Endothelial cell of umbilical vein (primary cell): ENCODE results near the gene KLHDC4. TPM values are rescaled to one million over a fixed set of nuclear protein-coding genes. Genes with fewer than 3 reads are reported as not detected.

Source experiments
- BruUV-seq: library from RNA; stranded (reverse); fragments of 400-500 nt; replicated peaks from 2 replicates; lab custom pipeline; 2021; lab: Mats Ljungman, UMichigan
- CTCF ChIA-PET: fragments of 300-600, 350-600 bp; sonication (Branson Sonifier 250); formaldehyde crosslinking; loops from one replicate; lab custom pipeline; 2021; ENCODE audit warnings: antibody characterized with exemption, inconsistent platforms; lab: Charles Lee
- POLR2A ChIA-PET: fragments of 300-600, 350-600 bp; sonication (Branson Sonifier 250); formaldehyde crosslinking; loops from one replicate; lab custom pipeline; 2021; ENCODE audit warnings: antibody characterized with exemption, inconsistent platforms; lab: Charles Lee
- DNase-seq: peaks from one replicate; pipeline ENCODE4 v3.0.0-alpha.2; 2011; ENCODE audit warnings: low read depth, low spot score
- FAIRE-seq: peaks from 2 replicates; lab custom pipeline; 2011; peaks lifted over from hg19 to GRCh38; lab: Jason Lieb, UNC
- H2AFZ ChIP-seq: 2 replicates; pipeline ENCODE4 v1.6.0; 2012; ENCODE audit warnings: low read depth, low read length, control low read depth, inconsistent platforms
- H3K27ac ChIP-seq: 2 replicates; pipeline ENCODE4 v1.5.1; 2011; ENCODE audit warnings: low read depth, mild to moderate bottlenecking, control low read depth, low read length, moderate library complexity; ENCODE audit not compliant: insufficient read depth
- H3K27me3 ChIP-seq, 2 experiments: 2 replicates each; pipeline versions ENCODE4 v1.6.0 to v1.6.1; 2011; ENCODE audit warnings: low read length in 2 of 2, mixed read lengths in 1 of 2; ENCODE audit not compliant: control insufficient read depth in 2 of 2, insufficient read depth in 2 of 2
- H3K36me3 ChIP-seq, 2 experiments: 2 replicates in 1 of 2; 3 replicates in 1 of 2; pipeline ENCODE4 v1.5.1; 2011; ENCODE audit warnings: low read length in 2 of 2, mild to moderate bottlenecking in 1 of 2, moderate library complexity in 1 of 2; ENCODE audit not compliant: control insufficient read depth in 2 of 2, insufficient read depth in 2 of 2; ENCODE audit errors: extremely low read depth in 1 of 2
- H3K4me1 ChIP-seq: 3 replicates; pipeline ENCODE4 v1.5.1; 2011; ENCODE audit warnings: mild to moderate bottlenecking, low read length; ENCODE audit not compliant: control insufficient read depth, insufficient read depth; ENCODE audit errors: extremely low read depth
- H3K4me2 ChIP-seq: 2 replicates; pipeline ENCODE4 v1.6.1; 2011; ENCODE audit warnings: low read length, control low read depth, mixed read lengths; ENCODE audit not compliant: insufficient read depth
- H3K4me3 ChIP-seq, 3 experiments: fragments of 200-600 bp in 1 of 3; sonication (generic), shearing (Covaris generic) in 1 of 3; replicated peaks in 1 of 3; 2 replicates each; pipeline ENCODE4 v1.5.1; 2011 to 2016; ENCODE audit warnings: control low read depth in 3 of 3, low read length in 3 of 3, mild to moderate bottlenecking in 2 of 3, inconsistent platforms in 1 of 3, low read depth in 1 of 3, moderate library complexity in 1 of 3; ENCODE audit not compliant: insufficient read depth in 1 of 3
- H3K79me2 ChIP-seq: 2 replicates; pipeline ENCODE4 v1.6.0; 2012; ENCODE audit warnings: low read length, inconsistent platforms; ENCODE audit not compliant: control insufficient read depth, insufficient read depth
- H3K9ac ChIP-seq: replicated peaks from 2 replicates; pipeline ENCODE3; 2011; ENCODE audit warnings: low read length, control low read depth; ENCODE audit not compliant: insufficient read depth; ENCODE audit errors: extremely low read depth
- H3K9me1 ChIP-seq: replicated peaks from 3 replicates; pipeline ENCODE4 v1.6.0; 2011; ENCODE audit warnings: mild to moderate bottlenecking, low read length; ENCODE audit not compliant: control insufficient read depth, insufficient read depth; ENCODE audit errors: extremely low read depth
- H3K9me3 ChIP-seq: replicated peaks from 2 replicates; pipeline ENCODE4 v1.5.1; 2012; ENCODE audit warnings: low read length, inconsistent platforms; ENCODE audit not compliant: control insufficient read depth, insufficient read depth
- H4K20me1 ChIP-seq: replicated peaks from 2 replicates; pipeline ENCODE3; 2011; ENCODE audit warnings: mild to moderate bottlenecking, low read length; ENCODE audit not compliant: control insufficient read depth, insufficient read depth; ENCODE audit errors: extremely low read depth
- CTCF ChIP-seq, 2 donors: IDR thresholded peaks; 1 replicate in 1 of 2; 2 replicates in 1 of 2; pipeline ENCODE4 v1.5.1; 2011; ENCODE audit warnings: low read length in 2 of 2, mild to moderate bottlenecking in 2 of 2, moderate library complexity in 2 of 2, control low read depth in 1 of 2, inconsistent platforms in 1 of 2, low read depth in 1 of 2; ENCODE audit not compliant: insufficient read depth in 1 of 2; ENCODE audit errors: extremely low read depth in 1 of 2
- EZH2 ChIP-seq: IDR thresholded peaks from 2 replicates; pipeline ENCODE4 v1.6.1; 2012; ENCODE audit warnings: borderline replicate concordance, low read depth, mild to moderate bottlenecking, moderate library complexity, low read length, inconsistent platforms; ENCODE audit not compliant: severe bottlenecking
- FOS ChIP-seq: IDR thresholded peaks from 2 replicates; pipeline ENCODE4 v1.6.1; 2011; ENCODE audit warnings: mild to moderate bottlenecking, low read length, moderate library complexity, borderline replicate concordance; ENCODE audit not compliant: insufficient read depth
- GATA2 ChIP-seq: IDR thresholded peaks from 2 replicates; pipeline ENCODE4 v1.7.0; 2011; ENCODE audit warnings: low read depth, mild to moderate bottlenecking, moderate library complexity, mixed read lengths, low read length; ENCODE audit not compliant: insufficient read length, insufficient read depth
- JUN ChIP-seq: IDR thresholded peaks from 2 replicates; pipeline ENCODE4 v1.6.1; 2011; ENCODE audit warnings: borderline replicate concordance, low read depth; ENCODE audit not compliant: insufficient read length, insufficient read depth
- MAX ChIP-seq: IDR thresholded peaks from 2 replicates; pipeline ENCODE4 v1.6.1; 2011; ENCODE audit not compliant: insufficient read depth, insufficient read length
- MYC ChIP-seq: IDR thresholded peaks from one replicate; pipeline ENCODE4 v1.6.1; 2011; ENCODE audit warnings: mild to moderate bottlenecking, low read depth, low read length
- POLR2A ChIP-seq: IDR thresholded peaks from 2 replicates; pipeline ENCODE4 v1.6.1; 2012; ENCODE audit warnings: low read depth, mild to moderate bottlenecking, control low read depth, low read length
- POLR2AphosphoS5 ChIP-seq: IDR thresholded peaks from 2 replicates; pipeline ENCODE4 v1.6.1; 2012; ENCODE audit warnings: low read depth, mild to moderate bottlenecking, control low read depth, low read length, moderate library complexity; ENCODE audit not compliant: insufficient read depth
- dilution Hi-C: fragments of 300-500 bp; cut with MboI; formaldehyde crosslinking; loops from one replicate; pipeline ENCODE4 v1.15.0; 2019; ENCODE audit warnings: low sequenced_read_pairs; ENCODE audit not compliant: extremely low pct_ligation_motif_present
- intact Hi-C: fragments of 100-400 bp; cut with micrococcal nuclease; formaldehyde crosslinking; loops from one replicate; pipeline ENCODE4 v1.10.0; 2022
- polyA plus RNA-seq, 4 experiments: library from polyadenylated mRNA; depleted of rRNA in 3 of 4; stranded (reverse) in 3 of 4; unstranded in 1 of 4; fragments of >200 nt; gene quantifications; 2 replicates each; pipeline versions ENCODE4 v1.2.1 to v1.2.3, GENCODE V29; 2011 to 2012; ENCODE audit warnings: missing spikeins in 1 of 4
- total RNA-seq: library from RNA; stranded (reverse); gene quantifications from 2 replicates; pipeline ENCODE4 v1.2.3, GENCODE V29; 2021

KLHDC4 gene
- total and polyA plus RNA-seq, 2 donors (not counting 3 experiments of a cell fraction or from before 2014, with no cell fraction given) = 24.7 to 46.2 TPM

- no peaks in the 10 kb centered on the region for H4K20me1 ChIP-seq
- FAIRE-seq (no peak), DNase-seq (no peak)
- no peak overlapping the region for H3K4me2 ChIP-seq
- intact Hi-C loops = no loop called here
- no peaks in the 10 kb centered on the region for H3K9me1 ChIP-seq
- TF ChIP-seq FOS (no peak), MYC (no peak), GATA2 (no peak), POLR2AphosphoS5 (no peak)
- no peak overlapping the region for H3K4me3 ChIP-seq
- H3K9ac ChIP-seq = no peak overlapping the region
- no peaks in the 10 kb centered on the region for H3K9me3 ChIP-seq
- BruUV-seq = no TSS peak
- CTCF ChIA-PET = interaction anchor here (3.5 kb wide), 1 partner anchor 22 kb away, joined by 11 read pairs; no protein-coding TSS in a partner anchor
- H3K36me3 ChIP-seq = no peaks in the 10 kb centered on the region
- no peaks in the 10 kb centered on the region for H3K27me3 ChIP-seq
- dilution Hi-C loops = no loop called here
- H3K79me2 ChIP-seq = no peaks in the 10 kb centered on the region
- peaks cover 2% of the 10 kb centered on the region for H3K4me1 ChIP-seq
- H2AFZ ChIP-seq = no peak overlapping the region
- POLR2A ChIA-PET = no interaction called here
- no peak overlapping the region for H3K27ac ChIP-seq
Observed at GRCh38 chr16:87680272-87680644, 85.5 kb downstream of the KLHDC4 start.

- dilution Hi-C loops (no loop called here), intact Hi-C loops (no loop called here)
- ChIA-PET POLR2A (no interaction called here), CTCF (interaction anchor here (1.1 to 3.5 kb wide), 2 partner anchors 23 to 89 kb away, joined by 3 to 11 read pairs; no protein-coding TSS in a partner anchor)
- H3K9me1 ChIP-seq = no peaks in the 10 kb centered on the region
- H3K9me3 ChIP-seq = no peaks in the 10 kb centered on the region
- H2AFZ ChIP-seq = no peak overlapping the region
- DNase-seq (no peak), FAIRE-seq (no peak)
- H3K9ac ChIP-seq = no peak overlapping the region
- no peak overlapping the region for H3K4me3 ChIP-seq
- H3K36me3 ChIP-seq = no peaks in the 10 kb centered on the region
- no peaks in the 10 kb centered on the region for H4K20me1 ChIP-seq
- BruUV-seq = no TSS peak
- no peaks in the 10 kb centered on the region for H3K79me2 ChIP-seq
- no peak overlapping the region for H3K4me2 ChIP-seq
- no peak overlapping the region for H3K27ac ChIP-seq
- no peaks in the 10 kb centered on the region for H3K27me3 ChIP-seq
- TF ChIP-seq MYC (no peak), MAX (no peak), POLR2AphosphoS5 (no peak), GATA2 (no peak), FOS (no peak), CTCF (IDR thresholded peaks at IDR 0.05; ENCODE audit: extremely low read depth in 1 of 2, insufficient read depth in 1 of 2, low read depth in 1 of 2, low read length in 2 of 2) (no peak), POLR2A (no peak), JUN (no peak), EZH2 (no peak)
- peaks cover 3% of the 10 kb centered on the region for H3K4me1 ChIP-seq
Observed at GRCh38 chr16:87679593-87680271, 86.1 kb downstream of the KLHDC4 start.
